ENCODE data around the gene POU6F1. TPM values are rescaled to one million over a fixed set of nuclear protein-coding genes. Genes with fewer than 3 reads are reported as not detected.

POU6F1 gene
- total and polyA plus RNA-seq, 9 of the 15 experiments (the other 6 are each of a cell fraction or from before 2014, with no cell fraction given) = 0.14 to 3.3 (median 1.1) TPM

DNA sequence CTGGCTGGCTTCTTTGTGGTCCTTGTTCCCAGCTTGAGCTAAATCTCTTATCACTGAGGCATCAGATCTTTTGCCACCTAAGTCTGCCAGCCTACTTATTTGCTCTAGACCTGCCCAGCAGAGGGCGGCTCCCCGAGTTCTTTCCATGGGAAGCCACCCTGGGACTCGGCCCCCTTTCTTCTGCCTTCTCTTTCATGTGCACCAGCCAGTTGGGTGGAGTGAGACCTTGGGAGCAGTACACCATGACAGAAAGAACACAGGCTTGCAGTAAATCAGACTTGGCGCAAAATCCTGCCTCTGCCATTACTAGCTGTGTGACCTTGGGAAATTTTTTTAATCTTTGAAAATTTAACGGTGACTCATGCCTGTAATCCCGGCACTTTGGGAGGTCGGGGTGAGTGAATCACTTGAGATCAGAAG is 44.9 kb upstream of the POU6F1 start (continued):
- TF ChIP-seq SMC3 (conservative IDR thresholded peaks at IDR 0.05; ENCODE audit: insufficient read depth, low read depth, low read length) = peak; percentile 34; the same call in 1 of the 2 replicates
- TF ChIP-seq NFIC (IDR thresholded peaks at IDR 0.05) = no peak
- TF ChIP-seq GATA2 (CRISPR knock-in tag; IDR thresholded peaks at IDR 0.05) = no peak
- TF ChIP-seq MEIS2 (IDR thresholded peaks at IDR 0.05; ENCODE audit: partially characterized antibody) = peak; percentile 36
- TF ChIP-seq HDGF (IDR thresholded peaks at IDR 0.05) = no peak
- TF ChIP-seq SMARCE1 (IDR thresholded peaks at IDR 0.05) = 0 out of 2 replicates have a peak, but pooled peaks have one; percentile 29
- peak; percentile 85 for TF ChIP-seq ATF3 (IDR thresholded peaks at IDR 0.05)
- TF ChIP-seq ATF3 (CRISPR knock-in tag; conservative IDR thresholded peaks at IDR 0.05) = no peak
- TF ChIP-seq, protein P1, sequence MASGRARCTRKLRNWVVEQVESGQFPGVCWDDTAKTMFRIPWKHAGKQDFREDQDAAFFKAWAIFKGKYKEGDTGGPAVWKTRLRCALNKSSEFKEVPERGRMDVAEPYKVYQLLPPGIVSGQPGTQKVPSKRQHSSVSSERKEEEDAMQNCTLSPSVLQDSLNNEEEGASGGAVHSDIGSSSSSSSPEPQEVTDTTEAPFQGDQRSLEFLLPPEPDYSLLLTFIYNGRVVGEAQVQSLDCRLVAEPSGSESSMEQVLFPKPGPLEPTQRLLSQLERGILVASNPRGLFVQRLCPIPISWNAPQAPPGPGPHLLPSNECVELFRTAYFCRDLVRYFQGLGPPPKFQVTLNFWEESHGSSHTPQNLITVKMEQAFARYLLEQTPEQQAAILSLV (tag; IDR thresholded peaks at IDR 0.05) = no peak
- TF ChIP-seq ATF7 (IDR thresholded peaks at IDR 0.05) = no peak
- no peak for TF ChIP-seq XRCC4 (IDR thresholded peaks at IDR 0.05; ENCODE audit: extremely low read depth, insufficient read depth, insufficient read length)
- TF ChIP-seq DNMT1 (IDR thresholded peaks at IDR 0.05) = no peak
- no peak for TF ChIP-seq PHB (CRISPR knock-in tag; IDR thresholded peaks at IDR 0.05)
- TF ChIP-seq, protein P2, sequence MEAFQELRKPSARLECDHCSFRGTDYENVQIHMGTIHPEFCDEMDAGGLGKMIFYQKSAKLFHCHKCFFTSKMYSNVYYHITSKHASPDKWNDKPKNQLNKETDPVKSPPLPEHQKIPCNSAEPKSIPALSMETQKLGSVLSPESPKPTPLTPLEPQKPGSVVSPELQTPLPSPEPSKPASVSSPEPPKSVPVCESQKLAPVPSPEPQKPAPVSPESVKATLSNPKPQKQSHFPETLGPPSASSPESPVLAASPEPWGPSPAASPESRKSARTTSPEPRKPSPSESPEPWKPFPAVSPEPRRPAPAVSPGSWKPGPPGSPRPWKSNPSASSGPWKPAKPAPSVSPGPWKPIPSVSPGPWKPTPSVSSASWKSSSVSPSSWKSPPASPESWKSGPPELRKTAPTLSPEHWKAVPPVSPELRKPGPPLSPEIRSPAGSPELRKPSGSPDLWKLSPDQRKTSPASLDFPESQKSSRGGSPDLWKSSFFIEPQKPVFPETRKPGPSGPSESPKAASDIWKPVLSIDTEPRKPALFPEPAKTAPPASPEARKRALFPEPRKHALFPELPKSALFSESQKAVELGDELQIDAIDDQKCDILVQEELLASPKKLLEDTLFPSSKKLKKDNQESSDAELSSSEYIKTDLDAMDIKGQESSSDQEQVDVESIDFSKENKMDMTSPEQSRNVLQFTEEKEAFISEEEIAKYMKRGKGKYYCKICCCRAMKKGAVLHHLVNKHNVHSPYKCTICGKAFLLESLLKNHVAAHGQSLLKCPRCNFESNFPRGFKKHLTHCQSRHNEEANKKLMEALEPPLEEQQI (IDR thresholded peaks at IDR 0.05) = no peak
- no peak for TF ChIP-seq SREBF1 (IDR thresholded peaks at IDR 0.05; ENCODE audit: borderline replicate concordance, low read depth, low read length)
- no peak for TF ChIP-seq ZNF3 (CRISPR knock-in tag; IDR thresholded peaks at IDR 0.05)
- peak; percentile 24; the same call in 1 of the 2 replicates for TF ChIP-seq JUND (IDR thresholded peaks at IDR 0.05; ENCODE audit: borderline replicate concordance, low read depth, low read length)
- TF ChIP-seq JUND (tag; IDR thresholded peaks at IDR 0.05; ENCODE audit: borderline replicate concordance, low read depth, low read length) = no peak
- no peak for TF ChIP-seq ZNF436 (CRISPR knock-in tag; IDR thresholded peaks at IDR 0.05)
- TF ChIP-seq SMARCA5 (IDR thresholded peaks at IDR 0.05) = no peak
- TF ChIP-seq RBM25 (IDR thresholded peaks at IDR 0.05; ENCODE audit: low read depth, low read length, severe bottlenecking) = no peak
- TF ChIP-seq MECOM (CRISPR knock-in tag; IDR thresholded peaks at IDR 0.05) = no peak
- no peak for TF ChIP-seq ELK3 (CRISPR knock-in tag; IDR thresholded peaks at IDR 0.05)
- TF ChIP-seq TSC22D4 (tag; IDR thresholded peaks at IDR 0.05) = no peak
- no peak for TF ChIP-seq ZNF174 (CRISPR knock-in tag; IDR thresholded peaks at IDR 0.05)
- no peak for TF ChIP-seq ZNF75A (CRISPR knock-in tag; IDR thresholded peaks at IDR 0.05)
- TF ChIP-seq WHSC1 (IDR thresholded peaks at IDR 0.05; ENCODE audit: low read length) = no peak
- no peak for TF ChIP-seq GATAD2B (IDR thresholded peaks at IDR 0.05; ENCODE audit: borderline replicate concordance)
- TF ChIP-seq ZNF444 (CRISPR knock-in tag; IDR thresholded peaks at IDR 0.05) = no peak

Data from K562 (cell line).